ENCODE results near the gene PLPPR2.
A peak's percentile ranks its signal among the peaks of the same experiment; 100 is the strongest.
"Not testable (repeated sequence)": the region's sequence is repeated elsewhere in the genome, so short reads cannot be mapped to it uniquely, and the experiment has no call there.

Gene PLPPR2

GRCh38 chr19:11325544-11325943 is 29.7 kb upstream of the PLPPR2 start:
- no peak overlapping the region for H3K27ac ChIP-seq (ENCODE audit: low read length)
- no peak overlapping the region for H3K4me3 ChIP-seq (ENCODE audit: low read length in 2 of 2)
- no peaks in the 10 kb centered on the region for H3K27me3 ChIP-seq (ENCODE audit: control insufficient read depth in 1 of 2, insufficient read depth in 2 of 2, low read length in 2 of 2)
- H3K36me3 ChIP-seq (ENCODE audit: control insufficient read depth in 2 of 2, insufficient read depth in 2 of 2, low read length in 2 of 2), result peaks cover 0 to 13% of the 10 kb centered on the region in 2 donors
- no peaks in the 10 kb centered on the region for H3K9me3 ChIP-seq (ENCODE audit: control insufficient read depth in 2 of 2, low read length in 2 of 2)
- H3K9ac ChIP-seq (ENCODE audit: low read length in 2 of 2), result no peak overlapping the region
- peaks cover 26% of the 10 kb centered on the region for H3K4me1 ChIP-seq (ENCODE audit: control insufficient read depth, insufficient read depth, low read length)

- no peaks in the 10 kb centered on the region for H3K4me1 ChIP-seq (ENCODE audit: control insufficient read depth, insufficient read depth, low read length)
- H3K9ac ChIP-seq (ENCODE audit: low read length in 2 of 2), result no peak overlapping the region
- H3K27ac ChIP-seq (ENCODE audit: low read length), result no peak overlapping the region
- H3K27me3 ChIP-seq (ENCODE audit: control insufficient read depth in 1 of 2, insufficient read depth in 2 of 2, low read length in 2 of 2), result no peaks in the 10 kb centered on the region
- no peaks in the 10 kb centered on the region for H3K9me3 ChIP-seq (ENCODE audit: control insufficient read depth in 2 of 2, low read length in 2 of 2)
- no peak overlapping the region for H3K4me3 ChIP-seq (ENCODE audit: low read length in 2 of 2)
- peaks cover 9 to 27% of the 10 kb centered on the region in 2 donors for H3K36me3 ChIP-seq (ENCODE audit: control insufficient read depth in 2 of 2, insufficient read depth in 2 of 2, low read length in 2 of 2)
Measured at GRCh38 chr19:11330127-11330526, 25.1 kb upstream of the PLPPR2 start.

GRCh38 chr19:11331502-11331901 is 23.7 kb upstream of the PLPPR2 start:
- Histone ChIP-seq H3K27ac (ENCODE audit: low read length) (no peak overlapping the region), H3K36me3 (ENCODE audit: control insufficient read depth in 2 of 2, insufficient read depth in 2 of 2, low read length in 2 of 2) (peaks cover 18 to 34% of the 10 kb centered on the region in 2 donors), H3K27me3 (ENCODE audit: control insufficient read depth in 1 of 2, insufficient read depth in 2 of 2, low read length in 2 of 2) (no peaks in the 10 kb centered on the region), H3K9ac (ENCODE audit: low read length in 2 of 2) (no peak overlapping the region), H3K9me3 (ENCODE audit: control insufficient read depth in 2 of 2, low read length in 2 of 2) (no peaks in the 10 kb centered on the region), H3K4me3 (ENCODE audit: low read length in 2 of 2) (no peak overlapping the region), H3K4me1 (ENCODE audit: control insufficient read depth, insufficient read depth, low read length) (no peaks in the 10 kb centered on the region)

GRCh38 chr19:11332822-11333221 is 22.4 kb upstream of the PLPPR2 start:
- no peaks in the 10 kb centered on the region for H3K9me3 ChIP-seq (ENCODE audit: control insufficient read depth in 2 of 2, low read length in 2 of 2)
- H3K27ac ChIP-seq (ENCODE audit: low read length), result no peak overlapping the region
- no peaks in the 10 kb centered on the region for H3K4me1 ChIP-seq (ENCODE audit: control insufficient read depth, insufficient read depth, low read length)
- no peaks in the 10 kb centered on the region for H3K27me3 ChIP-seq (ENCODE audit: control insufficient read depth in 1 of 2, insufficient read depth in 2 of 2, low read length in 2 of 2)
- no peak overlapping the region for H3K9ac ChIP-seq (ENCODE audit: low read length in 2 of 2)
- peaks cover 18 to 34% of the 10 kb centered on the region in 2 donors for H3K36me3 ChIP-seq (ENCODE audit: control insufficient read depth in 2 of 2, insufficient read depth in 2 of 2, low read length in 2 of 2)
- no peak overlapping the region for H3K4me3 ChIP-seq (ENCODE audit: low read length in 2 of 2)

DNA sequence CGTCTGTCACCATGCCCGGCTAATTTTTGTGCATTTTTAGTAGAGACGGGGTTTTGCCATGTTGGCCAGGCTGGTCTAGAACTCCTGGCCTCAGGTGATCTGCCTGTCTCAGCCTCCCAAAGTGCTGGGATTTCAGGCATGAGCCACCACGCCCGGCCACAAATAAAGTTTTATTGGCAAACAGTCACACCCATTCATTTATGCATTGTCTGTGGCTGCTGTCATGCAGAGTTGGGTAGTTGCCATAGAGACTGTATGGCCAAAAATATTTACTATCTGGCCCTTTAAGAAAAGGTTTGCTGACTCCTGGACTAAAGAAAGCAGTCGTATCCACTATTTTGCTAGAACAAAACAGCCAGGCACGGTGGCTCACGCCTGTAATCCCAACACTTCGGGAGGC is 21.4 kb upstream of the PLPPR2 start:
- not testable (repeated sequence) for H3K9ac ChIP-seq (ENCODE audit: low read length in 2 of 2); H3K9me3 ChIP-seq (ENCODE audit: control insufficient read depth in 2 of 2, low read length in 2 of 2); H3K27ac ChIP-seq (ENCODE audit: low read length); H3K4me1 ChIP-seq (ENCODE audit: control insufficient read depth, insufficient read depth, low read length); H3K4me3 ChIP-seq (ENCODE audit: low read length in 2 of 2); H3K27me3 ChIP-seq (ENCODE audit: control insufficient read depth in 1 of 2, insufficient read depth in 2 of 2, low read length in 2 of 2)
- H3K36me3 ChIP-seq (ENCODE audit: control insufficient read depth in 2 of 2, insufficient read depth in 2 of 2, low read length in 2 of 2), result peaks cover 18 to 34% of the 10 kb centered on the region in 2 donors

- Histone ChIP-seq H3K27me3 (ENCODE audit: control insufficient read depth in 1 of 2, insufficient read depth in 2 of 2, low read length in 2 of 2) (no peaks in the 10 kb centered on the region), H3K27ac (ENCODE audit: low read length) (no peak overlapping the region), H3K4me1 (ENCODE audit: control insufficient read depth, insufficient read depth, low read length) (peaks cover 14% of the 10 kb centered on the region), H3K36me3 (ENCODE audit: control insufficient read depth in 2 of 2, insufficient read depth in 2 of 2, low read length in 2 of 2) (peaks cover 18 to 28% of the 10 kb centered on the region in 2 donors), H3K4me3 (ENCODE audit: low read length in 2 of 2) (no peak overlapping the region), H3K9me3 (ENCODE audit: control insufficient read depth in 2 of 2, low read length in 2 of 2) (no peaks in the 10 kb centered on the region), H3K9ac (ENCODE audit: low read length in 2 of 2) (no peak overlapping the region)
Measured at GRCh38 chr19:11335449-11336146, 19.6 kb upstream of the PLPPR2 start.

DNA sequence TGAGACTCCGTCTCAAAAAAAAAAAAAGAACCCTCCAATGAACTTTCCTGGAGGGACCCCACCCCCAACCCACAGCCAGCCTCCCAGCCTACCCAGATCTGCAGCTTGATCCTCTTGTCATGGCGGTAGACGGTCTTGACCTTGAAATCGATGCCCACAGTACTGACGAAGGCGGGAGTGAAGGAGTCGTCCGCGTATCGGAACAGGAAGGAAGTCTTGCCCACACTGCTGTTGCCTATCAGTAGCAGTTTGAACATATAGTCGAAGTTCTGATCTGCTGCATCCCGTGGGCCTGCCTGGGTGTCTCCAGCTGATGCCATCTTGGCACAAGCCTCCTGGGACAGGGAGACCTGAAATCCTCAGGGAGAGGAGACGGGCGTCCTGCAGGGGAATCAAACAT is 18.2 kb upstream of the PLPPR2 start:
- peaks cover 18 to 33% of the 10 kb centered on the region in 2 donors for H3K36me3 ChIP-seq (ENCODE audit: control insufficient read depth in 2 of 2, insufficient read depth in 2 of 2, low read length in 2 of 2)
- no peak overlapping the region for H3K4me3 ChIP-seq (ENCODE audit: low read length in 2 of 2)
- H3K27ac ChIP-seq (ENCODE audit: low read length), result no peak overlapping the region
- H3K9me3 ChIP-seq (ENCODE audit: control insufficient read depth in 2 of 2, low read length in 2 of 2), result no peaks in the 10 kb centered on the region
- H3K9ac ChIP-seq (ENCODE audit: low read length in 2 of 2), result no peak overlapping the region
- H3K4me1 ChIP-seq (ENCODE audit: control insufficient read depth, insufficient read depth, low read length), result peaks cover 14% of the 10 kb centered on the region
- no peaks in the 10 kb centered on the region for H3K27me3 ChIP-seq (ENCODE audit: control insufficient read depth in 1 of 2, insufficient read depth in 2 of 2, low read length in 2 of 2)

DNA sequence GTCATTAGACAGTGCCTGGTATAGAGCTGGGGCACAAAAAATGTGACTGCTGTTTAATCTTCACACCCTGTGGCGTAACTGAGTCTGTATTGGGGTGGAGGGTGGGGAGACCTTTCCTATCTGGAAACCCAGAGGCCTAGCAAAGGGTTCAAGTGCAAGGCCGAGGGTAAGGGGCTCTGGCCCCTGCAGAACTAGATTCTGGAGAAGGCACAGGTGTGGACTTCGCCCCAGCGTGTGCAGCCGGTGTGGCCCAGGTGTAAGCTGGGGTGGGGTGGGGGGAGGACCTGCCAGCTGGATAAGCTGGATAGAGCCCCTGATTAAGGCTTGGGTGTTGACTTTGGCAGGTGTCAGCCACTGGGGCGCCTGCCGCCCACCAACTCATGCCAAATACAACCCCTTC is 17.1 kb upstream of the PLPPR2 start:
- peaks cover 14% of the 10 kb centered on the region for H3K4me1 ChIP-seq (ENCODE audit: control insufficient read depth, insufficient read depth, low read length)
- H3K27ac ChIP-seq (ENCODE audit: low read length), result peak overlapping the region; percentile 58
- peak overlapping the region; percentile 35 to 80 for H3K4me3 ChIP-seq (ENCODE audit: low read length in 2 of 2)
- H3K9ac ChIP-seq (ENCODE audit: low read length in 2 of 2), result no peak overlapping the region
- H3K36me3 ChIP-seq (ENCODE audit: control insufficient read depth in 2 of 2, insufficient read depth in 2 of 2, low read length in 2 of 2), result peaks cover 18 to 38% of the 10 kb centered on the region in 2 donors
- no peaks in the 10 kb centered on the region for H3K27me3 ChIP-seq (ENCODE audit: control insufficient read depth in 1 of 2, insufficient read depth in 2 of 2, low read length in 2 of 2)
- H3K9me3 ChIP-seq (ENCODE audit: control insufficient read depth in 2 of 2, low read length in 2 of 2), result no peaks in the 10 kb centered on the region

DNA sequence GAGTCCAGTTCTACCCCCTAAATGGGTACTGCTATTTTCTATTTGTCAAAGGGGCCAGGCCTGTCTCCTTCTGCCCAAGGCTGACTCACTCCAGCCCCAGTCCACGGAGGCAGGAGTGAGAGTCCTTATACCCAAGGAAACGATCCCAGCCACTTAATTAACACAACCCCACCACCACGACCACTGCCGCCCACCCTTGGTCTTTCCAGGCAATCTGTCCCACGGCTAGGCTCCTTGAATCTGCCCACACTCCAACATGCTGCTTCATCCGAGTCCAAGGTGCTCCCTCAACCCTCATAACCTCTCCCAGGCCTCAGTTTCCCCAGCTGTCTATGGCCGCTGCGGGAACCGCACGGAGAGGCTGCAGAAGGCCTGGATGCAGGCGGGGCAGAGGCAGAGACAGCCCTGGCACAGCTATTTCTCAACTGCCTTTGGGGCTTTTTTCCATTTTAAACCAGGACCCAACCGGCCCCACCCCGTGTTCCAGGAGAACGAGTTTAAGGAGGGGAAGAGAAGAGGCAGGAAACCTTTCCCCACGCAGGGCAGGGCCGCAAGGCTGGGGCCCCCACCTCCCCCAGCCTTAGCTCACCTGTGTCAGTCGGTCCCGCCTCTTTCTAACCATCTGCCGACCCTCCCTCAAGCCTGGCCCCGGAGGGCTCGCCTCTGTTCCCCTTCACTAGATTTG is 16.5 kb upstream of the PLPPR2 start:
- peaks cover 15% of the 10 kb centered on the region for H3K4me1 ChIP-seq (ENCODE audit: control insufficient read depth, insufficient read depth, low read length)
- no peaks in the 10 kb centered on the region for H3K27me3 ChIP-seq (ENCODE audit: control insufficient read depth in 1 of 2, insufficient read depth in 2 of 2, low read length in 2 of 2)
- H3K9me3 ChIP-seq (ENCODE audit: control insufficient read depth in 2 of 2, low read length in 2 of 2), result no peaks in the 10 kb centered on the region
- H3K36me3 ChIP-seq (ENCODE audit: control insufficient read depth in 2 of 2, insufficient read depth in 2 of 2, low read length in 2 of 2), result peaks cover 17 to 36% of the 10 kb centered on the region in 2 donors
- peak overlapping the region; percentile 63 to 68 for H3K9ac ChIP-seq (ENCODE audit: low read length in 2 of 2)
- peak overlapping the region; percentile 58 for H3K27ac ChIP-seq (ENCODE audit: low read length)
- H3K4me3 ChIP-seq (ENCODE audit: low read length in 2 of 2), result peak overlapping the region; percentile 35 to 80

GRCh38 chr19:11339254-11340098 is 15.8 kb upstream of the PLPPR2 start, which contains the start of gene RAB3D:
RAB3D (minus strand) TSS chr19:11339657; CDS start chr19:11337399, 2,258 bp downstream.
- H3K27me3 ChIP-seq (ENCODE audit: control insufficient read depth in 1 of 2, insufficient read depth in 2 of 2, low read length in 2 of 2), result no peaks in the 10 kb centered on the region
- H3K36me3 ChIP-seq (ENCODE audit: control insufficient read depth in 2 of 2, insufficient read depth in 2 of 2, low read length in 2 of 2), result peaks cover 12 to 29% of the 10 kb centered on the region in 2 donors
- H3K9me3 ChIP-seq (ENCODE audit: control insufficient read depth in 2 of 2, low read length in 2 of 2), result no peaks in the 10 kb centered on the region
- H3K4me1 ChIP-seq (ENCODE audit: control insufficient read depth, insufficient read depth, low read length), result peaks cover 23% of the 10 kb centered on the region
- peak within 1 kb of the TSS; percentile 35 to 80 for H3K4me3 ChIP-seq (ENCODE audit: low read length in 2 of 2)
- peak within 1 kb of the TSS; percentile 58 for H3K27ac ChIP-seq (ENCODE audit: low read length)
- peak within 1 kb of the TSS; percentile 63 to 72 for H3K9ac ChIP-seq (ENCODE audit: low read length in 2 of 2)
